Measurements from ENCODE around the gene CTTNBP2.

- TF ChIP-seq POLR2A (IDR thresholded peaks at IDR 0.05; ENCODE audit: low read depth, low read length): no peak
- TF ChIP-seq POLR2AphosphoS5 (IDR thresholded peaks at IDR 0.05; ENCODE audit: low read depth, low read length): no peak
Observed at GRCh38 chr7:117771756-117772155, 101.5 kb downstream of the CTTNBP2 start.

Measured in GM12892 (cell line).